ENCODE data around the gene CTNNA1.

Gene CTNNA1

GRCh38 chr5:138815529-138815928 lies 62.3 kb downstream of the CTNNA1 start:
- DNase-seq (ENCODE audit: extremely low spot score), result no peak
- POLR2A ChIA-PET, result no interaction called here
- CTCF ChIA-PET, result interaction anchor here (3.1 kb wide), 1 partner anchor 10 kb away, joined by 16 read pairs; no protein-coding TSS in a partner anchor
- TF ChIP-seq, protein P1, sequence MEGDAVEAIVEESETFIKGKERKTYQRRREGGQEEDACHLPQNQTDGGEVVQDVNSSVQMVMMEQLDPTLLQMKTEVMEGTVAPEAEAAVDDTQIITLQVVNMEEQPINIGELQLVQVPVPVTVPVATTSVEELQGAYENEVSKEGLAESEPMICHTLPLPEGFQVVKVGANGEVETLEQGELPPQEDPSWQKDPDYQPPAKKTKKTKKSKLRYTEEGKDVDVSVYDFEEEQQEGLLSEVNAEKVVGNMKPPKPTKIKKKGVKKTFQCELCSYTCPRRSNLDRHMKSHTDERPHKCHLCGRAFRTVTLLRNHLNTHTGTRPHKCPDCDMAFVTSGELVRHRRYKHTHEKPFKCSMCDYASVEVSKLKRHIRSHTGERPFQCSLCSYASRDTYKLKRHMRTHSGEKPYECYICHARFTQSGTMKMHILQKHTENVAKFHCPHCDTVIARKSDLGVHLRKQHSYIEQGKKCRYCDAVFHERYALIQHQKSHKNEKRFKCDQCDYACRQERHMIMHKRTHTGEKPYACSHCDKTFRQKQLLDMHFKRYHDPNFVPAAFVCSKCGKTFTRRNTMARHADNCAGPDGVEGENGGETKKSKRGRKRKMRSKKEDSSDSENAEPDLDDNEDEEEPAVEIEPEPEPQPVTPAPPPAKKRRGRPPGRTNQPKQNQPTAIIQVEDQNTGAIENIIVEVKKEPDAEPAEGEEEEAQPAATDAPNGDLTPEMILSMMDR (IDR thresholded peaks at IDR 0.05; ENCODE audit: control extremely low read depth, extremely low read depth, low read depth, missing control alignments), result no peak

DNA sequence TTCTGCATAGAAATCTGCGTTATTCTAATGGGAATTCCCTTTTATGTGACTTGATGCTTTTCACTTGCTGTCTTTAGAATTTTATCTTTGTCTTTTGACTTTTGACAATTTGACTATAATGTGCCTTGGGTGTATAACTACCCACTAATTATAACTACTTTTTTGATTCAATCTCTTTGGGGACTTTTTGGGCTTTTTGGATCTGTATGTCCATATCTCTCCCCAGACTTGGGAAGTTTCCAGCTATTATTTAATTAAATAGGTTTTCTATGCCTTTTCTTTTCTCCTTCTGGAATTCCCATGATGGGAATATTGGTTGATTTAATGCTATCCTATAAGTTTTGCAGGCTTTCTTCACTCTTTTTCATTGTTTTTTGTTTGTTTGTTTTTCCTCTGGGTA lies 64.0 kb downstream of the CTNNA1 start:
- CTCF ChIA-PET, result interaction anchor here (3.1 kb wide), 1 partner anchor 8 kb away, joined by 16 read pairs; no protein-coding TSS in a partner anchor
- TF ChIP-seq, protein P1 (IDR thresholded peaks at IDR 0.05; ENCODE audit: control extremely low read depth, extremely low read depth, low read depth, missing control alignments), result no peak
- POLR2A ChIA-PET, result no interaction called here
- no peak for DNase-seq (ENCODE audit: extremely low spot score)

GRCh38 chr5:138819081-138819480 lies 65.9 kb downstream of the CTNNA1 start:
- ChIA-PET POLR2A (no interaction called here), CTCF (interaction anchor here (0.6 to 1.5 kb wide), 5 partner anchors 10 to 29 kb away, joined by 3 read pairs; no protein-coding TSS in a partner anchor)
- TF ChIP-seq, protein P1 (IDR thresholded peaks at IDR 0.05; ENCODE audit: control extremely low read depth, extremely low read depth, low read depth, missing control alignments), result no peak
- no peak for DNase-seq (ENCODE audit: extremely low spot score)

DNA sequence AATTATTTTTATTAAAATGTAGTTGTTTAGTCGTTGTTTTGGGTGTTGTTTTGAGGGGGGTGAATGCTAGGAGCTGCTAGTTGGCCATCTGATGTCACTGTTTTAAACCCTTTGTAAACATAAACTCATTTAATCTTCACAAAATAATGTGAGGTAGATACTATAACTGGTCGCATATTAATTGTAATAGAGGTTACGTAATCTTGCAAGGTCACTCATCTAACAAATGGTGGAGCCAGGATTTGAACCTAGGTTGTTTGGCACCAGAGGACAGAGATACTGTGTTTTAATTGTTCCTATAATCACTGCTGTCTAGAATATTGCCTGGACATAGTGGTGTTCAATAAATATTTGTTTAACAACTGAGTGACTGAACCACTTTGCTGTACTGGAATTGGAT lies 67.5 kb downstream of the CTNNA1 start:
- ChIA-PET POLR2A (no interaction called here), CTCF (no interaction called here)
- TF ChIP-seq, protein P1 (IDR thresholded peaks at IDR 0.05; ENCODE audit: control extremely low read depth, extremely low read depth, low read depth, missing control alignments), result no peak
- DNase-seq (ENCODE audit: extremely low spot score), result no peak

GRCh38 chr5:138824516-138824915 lies 71.3 kb downstream of the CTNNA1 start:
- TF ChIP-seq, protein P1 (IDR thresholded peaks at IDR 0.05; ENCODE audit: control extremely low read depth, extremely low read depth, low read depth, missing control alignments), result no peak
- POLR2A ChIA-PET, result no interaction called here
- DNase-seq (ENCODE audit: extremely low spot score), result no peak
- CTCF ChIA-PET, result interaction anchor here (0.6 to 4.6 kb wide), 25 partner anchors 8 to 1073 kb away, joined by 3 to 30 read pairs (median 4); no protein-coding TSS in a partner anchor

DNA sequence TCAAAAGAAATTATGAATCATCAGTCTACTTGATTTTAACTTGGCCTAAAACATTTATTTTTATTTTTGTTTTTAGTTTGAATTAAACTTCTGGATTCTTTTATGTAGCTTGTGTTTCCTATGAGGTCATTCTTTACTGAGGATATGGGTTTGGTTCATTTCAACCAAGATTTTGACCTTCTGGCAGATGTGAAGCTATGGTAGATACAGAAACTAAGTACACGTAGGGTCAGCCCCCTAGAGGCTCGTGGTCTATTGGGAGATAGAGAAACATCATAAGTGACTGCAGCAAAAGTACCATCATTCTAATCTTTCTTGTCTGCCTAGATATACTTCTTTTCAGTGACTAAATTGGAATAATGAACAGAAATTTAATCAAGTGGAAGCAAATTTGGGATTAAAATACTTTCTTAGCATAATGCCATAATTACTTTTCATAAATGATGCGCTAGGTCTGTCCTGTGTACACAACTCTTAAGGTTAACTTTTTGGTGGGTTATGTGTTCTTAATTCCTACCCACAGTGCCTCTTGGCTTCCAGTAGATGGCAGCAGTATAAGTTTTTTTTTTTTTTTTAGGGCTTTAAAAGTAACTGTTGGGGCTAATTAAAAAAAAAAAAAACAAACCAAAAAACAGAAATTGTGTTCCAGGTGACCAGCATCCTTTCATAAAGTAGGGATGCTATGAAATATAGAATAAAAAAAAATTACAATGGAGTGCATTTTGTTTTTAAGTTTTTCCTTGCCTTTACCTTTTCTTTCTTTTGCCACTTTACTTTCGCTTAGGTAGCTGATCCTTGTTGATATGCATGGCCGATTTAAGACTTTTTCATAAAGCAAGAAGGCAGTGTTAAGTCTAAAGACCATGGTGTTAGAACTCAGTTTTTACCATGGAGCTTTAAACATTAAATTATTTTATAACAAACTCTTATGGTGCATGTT lies 72.0 kb downstream of the CTNNA1 start:
- peak; percentile 56 for DNase-seq (ENCODE audit: extremely low spot score)
- ChIA-PET POLR2A (no interaction called here), CTCF (interaction anchor here (0.6 to 4.6 kb wide), 40 partner anchors 9 to 1074 kb away, joined by 3 to 30 read pairs (median 4); partner anchors contain the start of gene LRRTM2)

More for the DNA sequence above, 72.0 kb downstream of the CTNNA1 start:
- TF ChIP-seq, protein P1 (IDR thresholded peaks at IDR 0.05; ENCODE audit: control extremely low read depth, extremely low read depth, low read depth, missing control alignments), result peak; percentile 40

Data from GM10248 (cell line).